Spleen (tissue), 11 donors: ENCODE data around the gene LRRC32. TPM values are rescaled to one million over a fixed set of nuclear protein-coding genes. Genes with fewer than 3 reads are reported as not detected.
A peak's percentile ranks its signal among the peaks of the same experiment; 100 is the strongest.

Source experiments
- DNase-seq: peaks from one replicate; pipeline ENCODE4 v3.0.0-alpha.2; 2020
- H3K27ac ChIP-seq, 8 donors: fragments of 200-600 bp; sonication (generic) in 7 of 8; 1 replicate in 4 of 8; 2 replicates in 4 of 8; pipeline versions ENCODE4 v1.5.0 to v1.8.0; 2016 to 2021; ENCODE audit warnings: inconsistent platforms in 4 of 8, mild to moderate bottlenecking in 4 of 8, moderate library complexity in 1 of 8
- H3K27me3 ChIP-seq, 7 donors: fragments of 200-600 bp; sonication (generic) in 6 of 7; replicated peaks in 1 of 7; 1 replicate in 4 of 7; 2 replicates in 3 of 7; pipeline versions ENCODE4 v1.5.0 to v1.8.0; 2016 to 2021; ENCODE audit warnings: inconsistent platforms in 3 of 7, mild to moderate bottlenecking in 1 of 7
- H3K36me3 ChIP-seq, 6 donors: fragments of 200-600 bp; sonication (generic) in 5 of 6; 1 replicate in 4 of 6; 2 replicates in 2 of 6; pipeline versions ENCODE4 v1.5.0 to v1.8.0; 2016 to 2021; ENCODE audit warnings: inconsistent platforms in 2 of 6
- H3K4me1 ChIP-seq, 6 donors: fragments of 200-600 bp; sonication (generic) in 5 of 6; 1 replicate in 3 of 6; 2 replicates in 3 of 6; pipeline versions ENCODE4 v1.5.0 to v1.8.0; 2016 to 2021; ENCODE audit warnings: inconsistent platforms in 3 of 6
- H3K4me3 ChIP-seq, 8 donors: fragments of 200-600 bp; sonication (generic) in 7 of 8; 1 replicate in 4 of 8; 2 replicates in 4 of 8; pipeline versions ENCODE4 v1.5.0 to v1.8.0; 2016 to 2021; ENCODE audit warnings: inconsistent platforms in 4 of 8, mild to moderate bottlenecking in 4 of 8, moderate library complexity in 2 of 8
- H3K9me3 ChIP-seq, 8 donors: fragments of 200-600 bp; sonication (generic) in 7 of 8; 1 replicate in 4 of 8; 2 replicates in 4 of 8; pipeline versions ENCODE4 v1.5.0 to v1.8.0; 2016 to 2021; ENCODE audit warnings: inconsistent platforms in 4 of 8
- CTCF ChIP-seq, 11 experiments: fragments of 200-600 bp in 7 of 11; fragments of 450-650 bp in 4 of 11; sonication (generic) in 4 of 11; IDR thresholded peaks in 8 of 11; conservative IDR thresholded peaks in 3 of 11; 1 replicate in 7 of 11; 2 replicates in 4 of 11; pipeline versions ENCODE4 v1.4.0 to v1.8.0; 2016 to 2021; ENCODE audit warnings: antibody characterized with exemption in 11 of 11, inconsistent platforms in 4 of 11, mild to moderate bottlenecking in 1 of 11
- POLR2A ChIP-seq, 3 donors: fragments of 450-650 bp; IDR thresholded peaks; one replicate each; pipeline ENCODE4 v1.5.1; 2017; ENCODE audit warnings: antibody characterized with exemption in 3 of 3, mild to moderate bottlenecking in 1 of 3
- POLR2AphosphoS5 ChIP-seq, 3 donors: sonication (generic); formaldehyde crosslinking; IDR thresholded peaks; one replicate each; pipeline ENCODE4 v1.5.1; 2017; ENCODE audit warnings: antibody characterized with exemption in 3 of 3
- WGBS, 5 donors: extraction: QIAGEN DNeasy Blood & Tissue Kit in 3 of 5; methylation state at CpG; one replicate each; pipeline versions ENCODE4 v1.1.5 to v1.1.7; 2013 to 2018; 5-methylcytosine and 5-hydroxymethylcytosine counted together
- intact Hi-C: fragments of 100-400 bp; cut with DNase I; formaldehyde crosslinking; loops from one replicate; pipeline ENCODE4 v1.15.0; 2023; ENCODE audit warnings: low total_unique reads
- polyA plus RNA-seq, 3 donors: library from polyadenylated mRNA; stranded (reverse); fragments of 200-250 nt; gene quantifications; one replicate each; pipeline ENCODE4 v1.2.1, GENCODE V29; 2013
- total RNA-seq, 7 donors: library from RNA; depleted of rRNA in 3 of 7; stranded (reverse); fragments of >200 nt in 3 of 7; fragmentation: NEBNext Ultra II Directional in 4 of 7; extraction: Animal tissue kit (Norgen Biotek cat#: 25700) in 4 of 7; gene quantifications; one replicate each; pipeline versions ENCODE4 v1.1.0 to v1.2.1, GENCODE V29; 2016 to 2021
- donor health status: healthy with polysubstance abuse.
- donor health status: DM: no; HTN: no; CAD: no; lungs with moderate emphysema.
- donor health status: DM: no; HTN: no; CAD: no.
- donor health status: Bipolar disorder and iron deficiency.
- donor health status: healthy.
- donor health status: DM: no; HTN: no; CAD: no.
- donor health status: DM: yes; HTN: yes; CAD: no.

The LRRC32 gene
- total and polyA plus RNA-seq, 10 donors, result 25.9 to 214 (median 74.3) TPM

DNA sequence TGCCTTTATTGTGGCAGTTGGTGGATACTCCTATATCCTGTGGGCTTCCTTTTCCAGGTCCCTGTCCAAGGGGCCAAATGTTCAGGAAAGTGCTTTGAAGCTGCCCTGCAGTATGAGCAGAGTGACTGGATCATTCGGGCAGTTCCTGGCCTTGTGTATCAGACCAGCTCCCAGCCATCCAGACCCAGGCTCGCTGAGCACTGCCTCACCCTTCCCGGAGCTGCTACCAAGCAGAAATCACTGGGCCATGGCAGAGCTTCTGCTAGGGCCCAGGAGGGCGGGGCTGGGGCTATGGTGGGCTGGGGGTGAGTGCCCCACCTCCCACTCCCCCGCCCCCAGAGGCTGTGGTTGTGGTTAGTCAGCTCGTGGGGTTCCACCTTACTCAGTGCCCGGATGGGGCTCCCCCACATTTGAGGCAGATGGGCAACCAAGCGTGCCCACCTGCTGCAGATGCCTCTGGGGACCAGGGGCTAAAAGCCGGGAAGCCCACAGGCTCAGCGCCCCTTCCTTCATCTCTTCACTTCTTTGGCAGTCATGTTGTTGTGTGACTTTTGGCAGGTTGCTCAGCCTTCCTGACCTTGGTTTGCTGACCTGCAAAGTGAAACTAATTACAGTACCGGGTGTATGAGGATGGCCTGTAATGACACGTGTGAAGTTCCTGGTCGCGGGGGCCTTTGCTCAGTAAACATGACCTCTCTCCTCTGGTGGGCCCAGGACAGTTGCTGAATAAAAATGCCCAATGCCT lies 2.1 kb upstream of the LRRC32 start:
- Histone ChIP-seq H3K9me3 (no peaks in the 10 kb centered on the region), H3K4me1 (peaks cover 40 to 92% (median 62%) of the 10 kb centered on the region in 6 donors), H3K27ac (peak overlapping the region in 7 of 8 donors; percentile 47 to 84 (median 81)), H3K4me3 (peak overlapping the region in 2 of 8 donors; percentile 6 to 49), H3K36me3 (no peaks in the 10 kb centered on the region), H3K27me3 (peaks cover 0 to 52% (median 15%) of the 10 kb centered on the region in 7 donors)
- intact Hi-C loops, result loop anchor here (5.0 kb wide), 1 partner anchor 75 kb away; no protein-coding TSS in a partner anchor
- 24 to 37% (median 29%) methylated on average over 10 to 14 of the region's 14 CpGs for WGBS, 5 donors
- peak; percentile 94 for DNase-seq
- TF ChIP-seq POLR2A (IDR thresholded peaks at IDR 0.05), result no peak
- peak; percentile 45 to 77 (median 69) for TF ChIP-seq POLR2AphosphoS5 (IDR thresholded peaks at IDR 0.05)

GRCh38 chr11:76671626-76672309 lies 1.2 kb upstream of the LRRC32 start:
- Histone ChIP-seq H3K4me3 (peak overlapping the region in 1 of 8 donors; percentile 76), H3K9me3 (no peaks in the 10 kb centered on the region), H3K27me3 (peaks cover 0 to 56% (median 15%) of the 10 kb centered on the region in 7 donors), H3K27ac (peak overlapping the region in 7 of 8 donors; percentile 58 to 84 (median 81)), H3K4me1 (peaks cover 37 to 92% (median 65%) of the 10 kb centered on the region in 6 donors), H3K36me3 (no peaks in the 10 kb centered on the region)
- peak; percentile 64 for DNase-seq
- intact Hi-C loops, result loop anchor here (5.0 kb wide), 1 partner anchor 74 kb away; no protein-coding TSS in a partner anchor
- TF ChIP-seq POLR2A (IDR thresholded peaks at IDR 0.05) (no peak), CTCF (IDR thresholded peaks at IDR 0.05 in 8 of 11, conservative IDR thresholded peaks at IDR 0.05 in 3 of 11) (no peak), POLR2AphosphoS5 (IDR thresholded peaks at IDR 0.05) (no peak)
- 80 to 91% (median 86%) methylated on average over 5 of the region's 5 CpGs for WGBS, 5 donors

- Histone ChIP-seq H3K4me3 (peak overlapping the region in 7 of 8 donors; percentile 52 to 76 (median 59)), H3K4me1 (peaks cover 37 to 92% (median 70%) of the 10 kb centered on the region in 6 donors), H3K27ac (peak overlapping the region; percentile 5 to 84 (median 80)), H3K9me3 (no peaks in the 10 kb centered on the region), H3K36me3 (no peaks in the 10 kb centered on the region), H3K27me3 (peaks cover 0 to 56% (median 15%) of the 10 kb centered on the region in 7 donors)
- intact Hi-C loops, result loop anchor here (5.0 kb wide), 1 partner anchor 74 kb away; no protein-coding TSS in a partner anchor
- no peak for TF ChIP-seq POLR2A (IDR thresholded peaks at IDR 0.05)
- TF ChIP-seq POLR2AphosphoS5 (IDR thresholded peaks at IDR 0.05), result no peak
- no peak for TF ChIP-seq CTCF (IDR thresholded peaks at IDR 0.05 in 8 of 11, conservative IDR thresholded peaks at IDR 0.05 in 3 of 11)
- no peak for DNase-seq
- WGBS, 5 donors, result 6 to 16% (median 12%) methylated on average over 8 of the region's 8 CpGs
These were observed 668 bp upstream of the LRRC32 start for GRCh38 chr11:76671237-76671592.

DNA sequence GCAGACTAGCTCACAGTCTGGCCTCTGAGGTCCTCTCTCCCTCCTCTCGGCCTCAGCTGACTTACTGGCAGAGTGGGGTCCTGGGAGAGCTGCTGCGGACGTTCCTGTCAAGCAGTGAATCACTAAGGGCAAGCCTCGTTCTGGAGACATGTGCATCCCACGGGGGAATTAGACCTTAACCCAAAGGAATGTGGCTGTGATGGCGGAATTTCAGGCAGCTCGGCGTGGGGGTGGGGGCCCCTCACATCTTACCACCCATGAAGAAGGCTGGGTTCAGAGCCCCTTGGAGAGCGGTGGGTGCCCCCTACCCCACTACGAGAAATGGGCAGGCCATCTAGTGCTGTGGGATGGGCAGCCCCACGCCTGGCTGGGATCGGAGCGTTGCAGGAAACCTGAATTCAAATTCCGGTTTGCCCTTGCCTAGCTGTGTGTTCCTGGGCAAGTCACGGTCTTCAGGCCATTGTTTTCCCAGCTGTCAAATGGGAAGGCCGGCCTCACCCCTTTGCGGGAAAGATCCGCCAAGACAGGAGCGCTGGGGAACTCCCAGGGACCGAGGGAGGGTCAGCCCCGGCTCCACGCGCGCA lies 554 bp downstream of the LRRC32 start:
- TF ChIP-seq CTCF (IDR thresholded peaks at IDR 0.05 in 8 of 11, conservative IDR thresholded peaks at IDR 0.05 in 3 of 11) (no peak), POLR2AphosphoS5 (IDR thresholded peaks at IDR 0.05) (no peak)
- H3K27me3 ChIP-seq, result peaks cover 0 to 56% (median 15%) of the 10 kb centered on the region in 7 donors
- H3K9me3 ChIP-seq, result no peaks in the 10 kb centered on the region
- intact Hi-C loops, result loop anchor here (5.0 kb wide), 1 partner anchor 73 kb away; no protein-coding TSS in a partner anchor
- peak overlapping the region; percentile 22 to 76 (median 56) for H3K4me3 ChIP-seq
- H3K36me3 ChIP-seq, result no peaks in the 10 kb centered on the region
- H3K27ac ChIP-seq, result peak overlapping the region; percentile 5 to 84 (median 80)
- 9 to 35% (median 15%) methylated on average over 14 to 24 of the region's 24 CpGs for WGBS, 5 donors
- peak; percentile 68 for DNase-seq
- H3K4me1 ChIP-seq, result peaks cover 47 to 99% (median 80%) of the 10 kb centered on the region in 6 donors
